ENCODE results near the gene DSCAML1. TPM values are rescaled to one million over a fixed set of nuclear protein-coding genes. Genes with fewer than 3 reads are reported as not detected.

Gene DSCAML1
- total and polyA plus RNA-seq, 2 of the 8 experiments (the other 6 are each of a cell fraction or from before 2014, with no cell fraction given) = 0.19 to 0.24 TPM

DNA sequence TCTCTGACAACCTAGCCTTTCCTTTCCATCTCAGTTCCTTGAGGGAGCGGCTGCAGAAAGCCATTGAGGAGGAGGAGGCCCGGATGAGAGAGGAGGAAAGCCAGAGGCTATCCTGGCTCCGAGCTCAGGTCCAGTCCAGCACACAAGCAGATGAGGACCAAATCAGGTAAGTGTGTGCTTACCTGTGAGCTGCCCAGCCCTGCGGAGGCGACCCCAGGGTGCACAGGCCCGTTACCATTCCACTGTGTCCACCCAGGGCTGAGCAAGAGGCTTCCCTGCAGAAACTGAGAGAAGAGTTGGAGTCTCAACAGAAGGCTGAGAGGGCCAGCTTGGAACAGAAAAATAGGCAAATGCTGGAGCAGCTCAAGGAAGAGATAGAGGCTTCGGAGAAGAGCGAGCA is 406.3 kb downstream of the DSCAML1 start (continued):
- no peak for TF ChIP-seq TAF7 (optimal IDR thresholded peaks at IDR 0.05; ENCODE audit: borderline replicate concordance, low read depth, low read length)
- TF ChIP-seq PHF8 (conservative IDR thresholded peaks at IDR 0.05; ENCODE audit: low read depth, low read length) = no peak
- no peak for TF ChIP-seq HDAC6 (IDR thresholded peaks at IDR 0.05; ENCODE audit: low read depth, low read length)
- TF ChIP-seq SIX5 (IDR thresholded peaks at IDR 0.05; ENCODE audit: low read depth, low read length) = no peak

Data from H1 (cell line).